22Rv1 (cell line): ENCODE data around the gene IFITM10.

Source experiments
- ZFX ChIP-seq: fragments of 450-650 bp; IDR thresholded peaks from 2 replicates; pipeline ENCODE4 v1.6.1; 2017; ENCODE audit warnings: antibody characterized with exemption, borderline replicate concordance
- TF ChIP-seq, protein P1 (sequence below): fragments of 450-650 bp; IDR thresholded peaks from 2 replicates; pipeline ENCODE4 v1.5.1; 2017; ENCODE audit warnings: mild to moderate bottlenecking

DNA sequence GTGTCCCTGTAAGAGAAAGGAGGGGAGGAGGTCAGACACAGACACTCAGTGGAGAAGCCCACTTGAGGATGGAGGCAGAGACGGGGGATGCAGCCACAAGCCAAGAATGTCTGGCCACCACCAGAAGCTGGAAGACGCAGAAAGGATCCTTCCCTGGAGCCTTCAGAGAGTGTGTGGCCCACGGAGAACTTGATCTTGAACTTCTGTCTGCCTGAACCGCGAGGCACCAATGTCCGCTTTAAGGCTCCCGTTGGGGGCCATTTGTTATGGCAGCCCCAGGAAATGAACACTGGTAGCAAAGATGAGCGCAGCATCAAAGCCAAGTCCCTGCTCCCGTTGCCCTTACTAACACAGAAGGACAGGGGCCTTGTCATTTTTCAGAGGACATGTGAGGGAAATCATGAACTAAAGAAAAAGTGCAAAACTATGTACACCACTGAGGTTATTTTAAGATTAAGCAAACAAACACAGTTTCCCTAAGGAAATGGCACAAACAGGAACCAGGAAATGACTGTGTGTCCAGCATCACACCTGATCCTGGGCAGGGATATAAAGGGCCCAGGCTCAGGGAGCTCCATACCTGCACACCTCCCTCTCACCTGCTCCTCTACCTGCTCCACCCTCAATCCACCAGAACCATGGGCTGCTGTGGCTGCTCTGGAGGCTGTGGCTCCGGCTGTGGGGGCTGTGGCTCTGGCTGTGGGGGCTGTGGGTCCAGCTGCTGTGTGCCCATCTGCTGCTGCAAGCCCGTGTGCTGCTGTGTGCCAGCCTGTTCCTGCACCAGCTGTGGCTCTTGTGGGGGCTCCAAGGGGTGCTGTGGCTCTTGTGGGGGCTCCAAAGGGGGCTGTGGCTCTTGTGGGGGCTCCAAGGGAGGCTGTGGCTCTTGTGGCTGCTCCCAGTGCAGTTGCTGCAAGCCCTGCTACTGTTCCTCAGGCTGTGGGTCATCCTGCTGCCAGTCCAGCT, 53.5 kb downstream of the IFITM10 start, which contains the start of gene KRTAP5-6:
- TF ChIP-seq, protein P1, sequence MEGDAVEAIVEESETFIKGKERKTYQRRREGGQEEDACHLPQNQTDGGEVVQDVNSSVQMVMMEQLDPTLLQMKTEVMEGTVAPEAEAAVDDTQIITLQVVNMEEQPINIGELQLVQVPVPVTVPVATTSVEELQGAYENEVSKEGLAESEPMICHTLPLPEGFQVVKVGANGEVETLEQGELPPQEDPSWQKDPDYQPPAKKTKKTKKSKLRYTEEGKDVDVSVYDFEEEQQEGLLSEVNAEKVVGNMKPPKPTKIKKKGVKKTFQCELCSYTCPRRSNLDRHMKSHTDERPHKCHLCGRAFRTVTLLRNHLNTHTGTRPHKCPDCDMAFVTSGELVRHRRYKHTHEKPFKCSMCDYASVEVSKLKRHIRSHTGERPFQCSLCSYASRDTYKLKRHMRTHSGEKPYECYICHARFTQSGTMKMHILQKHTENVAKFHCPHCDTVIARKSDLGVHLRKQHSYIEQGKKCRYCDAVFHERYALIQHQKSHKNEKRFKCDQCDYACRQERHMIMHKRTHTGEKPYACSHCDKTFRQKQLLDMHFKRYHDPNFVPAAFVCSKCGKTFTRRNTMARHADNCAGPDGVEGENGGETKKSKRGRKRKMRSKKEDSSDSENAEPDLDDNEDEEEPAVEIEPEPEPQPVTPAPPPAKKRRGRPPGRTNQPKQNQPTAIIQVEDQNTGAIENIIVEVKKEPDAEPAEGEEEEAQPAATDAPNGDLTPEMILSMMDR: no peak
- no peak for TF ChIP-seq ZFX
